OCI-LY7 (cell line): ENCODE results near the gene NKX6-2.

Experiments
- EZH2phosphoT487 ChIP-seq: fragments of 200-600 bp; sonication (generic); IDR thresholded peaks from 2 replicates; pipeline ENCODE4 v1.6.1; 2018; ENCODE audit warnings: low read depth, borderline replicate concordance, mild to moderate bottlenecking, mixed run types, antibody characterized with exemption, low read length, moderate library complexity, mixed read lengths
- TF ChIP-seq, protein P1 (sequence below): fragments of 200-600 bp; sonication (generic); conservative IDR thresholded peaks from 2 replicates; pipeline ENCODE4 v1.5.1; 2014; ENCODE audit warnings: mild to moderate bottlenecking, antibody characterized with exemption, low read length, moderate library complexity, mixed read lengths

GRCh38 chr10:132816718-132817117 lies 30.8 kb upstream of the NKX6-2 start:
- TF ChIP-seq, protein P1, sequence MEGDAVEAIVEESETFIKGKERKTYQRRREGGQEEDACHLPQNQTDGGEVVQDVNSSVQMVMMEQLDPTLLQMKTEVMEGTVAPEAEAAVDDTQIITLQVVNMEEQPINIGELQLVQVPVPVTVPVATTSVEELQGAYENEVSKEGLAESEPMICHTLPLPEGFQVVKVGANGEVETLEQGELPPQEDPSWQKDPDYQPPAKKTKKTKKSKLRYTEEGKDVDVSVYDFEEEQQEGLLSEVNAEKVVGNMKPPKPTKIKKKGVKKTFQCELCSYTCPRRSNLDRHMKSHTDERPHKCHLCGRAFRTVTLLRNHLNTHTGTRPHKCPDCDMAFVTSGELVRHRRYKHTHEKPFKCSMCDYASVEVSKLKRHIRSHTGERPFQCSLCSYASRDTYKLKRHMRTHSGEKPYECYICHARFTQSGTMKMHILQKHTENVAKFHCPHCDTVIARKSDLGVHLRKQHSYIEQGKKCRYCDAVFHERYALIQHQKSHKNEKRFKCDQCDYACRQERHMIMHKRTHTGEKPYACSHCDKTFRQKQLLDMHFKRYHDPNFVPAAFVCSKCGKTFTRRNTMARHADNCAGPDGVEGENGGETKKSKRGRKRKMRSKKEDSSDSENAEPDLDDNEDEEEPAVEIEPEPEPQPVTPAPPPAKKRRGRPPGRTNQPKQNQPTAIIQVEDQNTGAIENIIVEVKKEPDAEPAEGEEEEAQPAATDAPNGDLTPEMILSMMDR = no peak
- TF ChIP-seq EZH2phosphoT487 = no peak
